ENCODE measurements around the gene PLXNB1. TPM values are rescaled to one million over a fixed set of nuclear protein-coding genes. Genes with fewer than 3 reads are reported as not detected.
"Not testable (repeated sequence)": the region's sequence is repeated elsewhere in the genome, so short reads cannot be mapped to it uniquely, and the experiment has no call there.

Gene PLXNB1
- total RNA-seq, 1 experiment from 2014 or later, result 101 TPM

GRCh38 chr3:48403533-48404439 is 26.1 kb downstream of the PLXNB1 start:
- H3K36me3 Mint-ChIP-seq (ENCODE audit: insufficient read depth, unreplicated experiment), result peaks cover 87% of the 10 kb centered on the region
- H3K27ac Mint-ChIP-seq (ENCODE audit: low read depth, unreplicated experiment), result peak overlapping the region; percentile 95
- H3K4me1 Mint-ChIP-seq (ENCODE audit: insufficient read depth, unreplicated experiment), result peaks cover 35% of the 10 kb centered on the region
- no peak for TF ChIP-seq CTCF (IDR thresholded peaks at IDR 0.05; ENCODE audit: unreplicated experiment)
- no peak for DNase-seq (ENCODE audit: unreplicated experiment)
- no TSS peak for BruUV-seq (replicated peaks)
- ChIA-PET CTCF (interaction anchor here (0.7 to 22.6 kb wide), 3 partner anchors 26 to 178 kb away, joined by 3 to 647 read pairs (median 31); partner anchors contain the start of genes CCDC51, PLXNB1 and TMA7), POLR2A (interaction anchor here (1.0 to 22.1 kb wide), 3 partner anchors 11 to 36 kb away, joined by 6 to 749 read pairs (median 65); partner anchors contain the start of genes CCDC51, PLXNB1 and TMA7)
- no peaks in the 10 kb centered on the region for H3K9me3 Mint-ChIP-seq (ENCODE audit: unreplicated experiment)
- H3K27me3 Mint-ChIP-seq (ENCODE audit: insufficient read depth, unreplicated experiment), result no peaks in the 10 kb centered on the region
- H3K4me3 Mint-ChIP-seq (ENCODE audit: unreplicated experiment), result no peak overlapping the region
- intact Hi-C loops (cut with micrococcal nuclease), result no loop called here

DNA sequence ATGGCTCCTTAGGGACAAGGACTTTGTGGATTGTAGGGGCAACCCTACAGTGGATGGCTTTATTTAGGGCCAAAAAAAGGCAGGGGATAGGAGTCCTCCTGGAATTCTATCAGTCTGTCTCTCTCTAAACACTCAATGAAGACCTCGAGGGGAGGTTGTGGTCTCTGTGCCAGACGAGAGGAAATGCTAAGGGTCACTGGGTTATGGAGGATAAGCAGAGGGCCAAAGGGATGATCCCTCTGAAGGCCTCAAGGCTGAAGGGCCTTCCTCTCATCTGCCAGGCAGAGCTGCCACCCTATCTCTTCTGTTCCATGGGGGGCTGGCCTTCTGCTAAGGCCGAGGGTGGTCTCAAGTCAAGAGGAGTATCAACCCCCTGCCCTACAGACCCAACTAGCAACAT is 27.0 kb downstream of the PLXNB1 start:
- intact Hi-C loops (cut with micrococcal nuclease), result no loop called here

GRCh38 chr3:48402281-48402732 is 27.6 kb downstream of the PLXNB1 start:
- TF ChIP-seq CTCF (IDR thresholded peaks at IDR 0.05; ENCODE audit: unreplicated experiment), result no peak
- Mint-ChIP-seq H3K27me3 (ENCODE audit: insufficient read depth, unreplicated experiment) (no peaks in the 10 kb centered on the region), H3K36me3 (ENCODE audit: insufficient read depth, unreplicated experiment) (peaks cover 84% of the 10 kb centered on the region), H3K4me1 (ENCODE audit: insufficient read depth, unreplicated experiment) (peaks cover 41% of the 10 kb centered on the region), H3K27ac (ENCODE audit: low read depth, unreplicated experiment) (peak overlapping the region; percentile 95), H3K4me3 (ENCODE audit: unreplicated experiment) (peak overlapping the region; percentile 50), H3K9me3 (ENCODE audit: unreplicated experiment) (no peaks in the 10 kb centered on the region)
- intact Hi-C loops (cut with micrococcal nuclease), result no loop called here
- DNase-seq (ENCODE audit: unreplicated experiment), result peak; percentile 95
- CTCF ChIA-PET, result interaction anchor here (0.5 to 22.6 kb wide), 6 partner anchors 16 to 193 kb away, joined by 3 to 647 read pairs (median 18); partner anchors contain the start of genes CCDC51, PLXNB1 and TMA7
- POLR2A ChIA-PET, result interaction anchor here (0.6 to 22.1 kb wide), 7 partner anchors 12 to 665 kb away, joined by 3 to 749 read pairs (median 6); partner anchors contain the start of genes CCDC51, PLXNB1 and TMA7
- no TSS peak for BruUV-seq (replicated peaks)

More for the DNA sequence above, 27.0 kb downstream of the PLXNB1 start:
- H3K4me3 Mint-ChIP-seq (ENCODE audit: unreplicated experiment), result no peak overlapping the region
- H3K4me1 Mint-ChIP-seq (ENCODE audit: insufficient read depth, unreplicated experiment), result peaks cover 35% of the 10 kb centered on the region
- TF ChIP-seq CTCF (IDR thresholded peaks at IDR 0.05; ENCODE audit: unreplicated experiment), result no peak
- H3K27me3 Mint-ChIP-seq (ENCODE audit: insufficient read depth, unreplicated experiment), result no peaks in the 10 kb centered on the region
- no peaks in the 10 kb centered on the region for H3K9me3 Mint-ChIP-seq (ENCODE audit: unreplicated experiment)
- BruUV-seq (replicated peaks), result no TSS peak
- CTCF ChIA-PET, result interaction anchor here (0.5 to 22.6 kb wide), 4 partner anchors 27 to 194 kb away, joined by 3 to 647 read pairs (median 18); partner anchors contain the start of genes CCDC51, PLXNB1 and TMA7
- POLR2A ChIA-PET, result interaction anchor here (0.6 to 22.1 kb wide), 5 partner anchors 12 to 179 kb away, joined by 3 to 749 read pairs (median 6); partner anchors contain the start of genes CCDC51, PLXNB1 and TMA7
- H3K27ac Mint-ChIP-seq (ENCODE audit: low read depth, unreplicated experiment), result peak overlapping the region; percentile 95
- no peak for DNase-seq (ENCODE audit: unreplicated experiment)
- peaks cover 83% of the 10 kb centered on the region for H3K36me3 Mint-ChIP-seq (ENCODE audit: insufficient read depth, unreplicated experiment)

DNA sequence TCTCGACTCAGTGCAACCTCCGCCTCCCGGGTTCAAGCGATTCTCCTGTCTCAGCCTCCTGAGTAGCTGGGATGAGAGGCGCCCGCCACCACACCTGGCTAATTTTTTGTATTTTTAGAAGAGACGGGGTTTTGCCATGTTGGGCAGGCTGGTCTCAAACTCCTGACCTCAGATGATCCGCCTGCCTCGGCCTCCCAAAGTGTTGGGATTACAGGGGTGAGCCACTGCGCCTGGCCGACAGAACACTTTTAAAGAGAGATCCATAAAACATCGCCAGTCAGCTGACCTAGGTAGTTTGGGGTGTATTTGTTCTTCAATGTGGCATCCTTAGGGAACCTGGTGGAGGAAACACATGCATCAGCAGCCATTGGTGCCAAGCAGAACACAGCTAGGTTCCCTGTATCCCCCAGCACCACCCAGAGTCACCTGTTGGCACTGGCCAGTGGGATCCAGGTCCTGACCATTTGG is 28.4 kb downstream of the PLXNB1 start:
- CTCF ChIA-PET, result interaction anchor here (0.6 to 22.6 kb wide), 26 partner anchors 9 to 211 kb away, joined by 3 to 647 read pairs (median 6); partner anchors contain the start of genes CCDC51, PLXNB1 and TMA7
- POLR2A ChIA-PET, result interaction anchor here (0.5 to 22.1 kb wide), 18 partner anchors 7 to 263 kb away, joined by 3 to 749 read pairs (median 8); partner anchors contain the start of genes ATRIP, CCDC51, CDC25A and CELSR3
- peak overlapping the region; percentile 46 for H3K4me3 Mint-ChIP-seq (ENCODE audit: unreplicated experiment)
- H3K4me1 Mint-ChIP-seq (ENCODE audit: insufficient read depth, unreplicated experiment), result peaks cover 34% of the 10 kb centered on the region
- peak overlapping the region; percentile 95 for H3K27ac Mint-ChIP-seq (ENCODE audit: low read depth, unreplicated experiment)
- DNase-seq (ENCODE audit: unreplicated experiment); H3K27me3 Mint-ChIP-seq (ENCODE audit: insufficient read depth, unreplicated experiment); H3K9me3 Mint-ChIP-seq (ENCODE audit: unreplicated experiment); BruUV-seq (replicated peaks): not testable (repeated sequence)
- intact Hi-C loops (cut with micrococcal nuclease), result loop anchor here (1.0 to 2.0 kb wide), 2 partner anchors 35 to 129 kb away; no protein-coding TSS in a partner anchor
- peaks cover 83% of the 10 kb centered on the region for H3K36me3 Mint-ChIP-seq (ENCODE audit: insufficient read depth, unreplicated experiment)

All from MCF 10A (cell line).